ENCODE results near the gene DMKN.

The DMKN gene

DNA sequence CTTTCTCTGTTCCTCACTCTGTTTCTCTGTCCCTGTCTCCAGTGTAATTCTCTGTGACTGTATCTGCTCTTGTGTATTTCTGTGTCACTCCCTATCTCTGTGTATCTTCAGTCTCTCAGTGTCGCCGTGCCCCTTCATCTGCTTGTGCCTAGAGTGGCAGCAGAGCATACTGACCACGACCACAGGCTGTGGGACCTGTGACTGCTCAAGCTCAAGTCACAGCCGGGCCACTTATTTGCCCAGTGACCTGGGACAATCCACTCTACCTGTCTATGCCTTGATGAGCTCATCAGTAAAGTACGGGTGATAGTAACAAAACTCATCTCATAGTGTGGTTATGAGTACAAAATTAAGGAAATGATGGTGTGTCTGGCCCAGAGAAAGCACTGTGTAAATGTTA, 40.6 kb upstream of the DMKN start:
- Mint-ChIP-seq H3K27ac (no peak overlapping the region), H3K4me3 (no peak overlapping the region), H3K36me3 (peaks cover 15% of the 10 kb centered on the region), H3K9me3 (no peaks in the 10 kb centered on the region), H3K27me3 (peaks cover 29% of the 10 kb centered on the region), H3K4me1 (peaks cover 18% of the 10 kb centered on the region)
- ATAC-seq, result no peak

DNA sequence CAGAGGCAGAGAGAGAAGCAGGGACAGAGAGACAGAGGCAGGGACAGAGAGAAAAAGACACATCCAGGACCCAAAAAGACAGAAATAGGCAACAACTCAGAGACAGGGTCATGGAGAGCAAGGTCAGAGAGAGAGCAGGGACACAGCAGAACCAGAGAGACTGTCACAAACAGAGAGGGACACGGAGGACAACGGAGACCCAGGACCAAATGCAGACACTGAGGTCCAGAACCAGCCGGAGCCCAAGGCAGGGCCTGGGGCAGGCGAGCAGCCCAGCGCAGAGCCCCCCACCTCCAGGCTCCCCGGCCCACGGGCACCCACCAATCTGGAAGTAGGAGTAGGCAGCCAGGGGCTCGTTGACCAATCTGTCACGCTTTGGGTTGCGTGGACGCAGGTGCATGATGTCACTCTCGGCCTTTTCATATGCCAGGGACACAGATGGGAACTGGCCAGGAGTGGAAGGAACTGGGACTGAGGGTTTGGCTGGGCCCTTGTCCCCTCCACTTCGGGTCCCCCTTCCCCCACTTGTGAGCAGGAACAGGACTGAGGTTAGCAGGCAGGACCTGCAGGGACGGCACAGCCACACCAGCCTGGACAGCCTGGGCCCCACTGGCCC, 40.0 kb upstream of the DMKN start:
- peaks cover 26% of the 10 kb centered on the region for H3K27me3 Mint-ChIP-seq
- peaks cover 16% of the 10 kb centered on the region for H3K36me3 Mint-ChIP-seq
- no peak overlapping the region for H3K4me3 Mint-ChIP-seq
- no peak overlapping the region for H3K27ac Mint-ChIP-seq
- ATAC-seq, result peak; percentile 5
- H3K9me3 Mint-ChIP-seq, result no peaks in the 10 kb centered on the region
- H3K4me1 Mint-ChIP-seq, result peaks cover 22% of the 10 kb centered on the region

DNA sequence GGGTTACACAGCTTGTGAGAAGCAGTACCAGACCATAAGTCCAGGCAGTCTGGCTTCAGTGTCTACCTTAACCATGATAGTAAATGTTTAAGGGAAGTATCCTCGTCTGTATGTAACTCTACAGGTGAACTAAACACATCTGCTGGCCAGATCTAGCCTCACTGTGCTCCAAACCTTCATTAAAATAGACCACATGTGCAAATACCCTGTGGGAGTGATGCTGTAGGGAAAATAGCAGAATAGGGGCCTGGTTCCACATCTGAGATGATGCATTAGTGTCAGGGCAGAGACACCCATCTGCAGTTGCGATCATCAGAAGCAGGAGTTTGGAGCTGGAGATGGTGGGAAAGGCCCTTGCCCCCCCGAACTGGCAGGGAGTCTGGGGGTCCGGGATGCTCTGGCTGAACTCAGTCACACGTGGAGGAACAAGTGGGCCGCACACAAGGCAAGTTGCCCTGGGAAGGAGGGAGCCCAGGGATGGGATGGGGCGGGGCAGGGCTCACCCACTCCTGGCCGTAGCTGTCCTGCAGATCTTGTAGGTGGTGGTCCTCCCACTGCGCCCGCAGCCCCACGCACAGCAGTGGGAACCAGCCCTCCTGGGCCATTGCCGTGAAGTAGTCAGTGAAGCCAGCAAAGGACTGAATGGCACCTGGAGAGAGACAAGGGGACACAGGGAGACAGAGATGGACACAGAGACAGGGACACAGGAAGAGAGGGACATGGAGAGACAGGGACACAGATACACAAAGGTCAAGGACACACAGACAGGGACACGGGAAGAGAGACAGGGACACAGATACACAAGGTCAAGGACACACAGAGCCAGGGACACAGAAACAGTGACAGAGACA, 39.3 kb upstream of the DMKN start:
- Mint-ChIP-seq H3K27me3 (peaks cover 23% of the 10 kb centered on the region), H3K4me1 (peaks cover 22% of the 10 kb centered on the region), H3K4me3 (no peak overlapping the region), H3K36me3 (peaks cover 16% of the 10 kb centered on the region), H3K9me3 (no peaks in the 10 kb centered on the region), H3K27ac (no peak overlapping the region)
- no peak for ATAC-seq

DNA sequence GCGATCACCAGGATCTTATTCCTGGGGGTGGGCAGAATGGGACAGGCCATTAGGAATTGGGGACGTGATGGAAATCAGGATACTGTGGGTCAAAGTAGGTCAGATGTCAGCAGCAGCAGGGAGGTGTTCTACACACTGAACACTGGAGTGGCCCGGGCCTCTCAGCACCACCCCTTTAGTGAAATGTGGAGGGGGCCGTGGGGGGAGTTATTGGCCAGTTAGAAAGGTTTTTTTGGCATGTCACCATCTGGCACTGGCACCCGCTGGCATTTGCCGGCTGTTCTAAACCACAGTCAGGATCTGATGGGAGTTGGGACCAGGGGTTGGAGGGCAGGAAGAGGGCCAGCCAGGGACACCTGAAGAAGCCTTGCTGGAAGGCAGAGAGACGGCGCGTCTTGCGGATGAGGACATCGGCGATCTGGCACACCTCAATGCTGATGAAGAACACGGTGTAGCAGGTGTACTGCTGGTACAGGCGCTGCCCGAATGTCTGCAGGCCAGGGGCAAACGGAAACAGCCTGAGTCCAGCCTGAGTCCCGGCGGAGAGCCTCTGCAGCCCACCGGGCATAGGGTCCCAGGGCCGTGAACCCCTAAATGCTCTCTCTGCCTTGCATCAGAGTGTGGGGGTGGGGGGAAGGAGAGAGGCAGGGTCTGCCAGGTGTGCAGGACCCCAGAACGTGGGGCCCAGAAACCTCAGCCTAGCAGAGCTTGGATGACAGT, 37.8 kb upstream of the DMKN start:
- peaks cover 29% of the 10 kb centered on the region for H3K4me1 Mint-ChIP-seq
- H3K27me3 Mint-ChIP-seq, result peaks cover 10% of the 10 kb centered on the region
- no peak overlapping the region for H3K4me3 Mint-ChIP-seq
- no peak for ATAC-seq
- no peak overlapping the region for H3K27ac Mint-ChIP-seq
- H3K9me3 Mint-ChIP-seq, result no peaks in the 10 kb centered on the region
- peaks cover 22% of the 10 kb centered on the region for H3K36me3 Mint-ChIP-seq

DNA sequence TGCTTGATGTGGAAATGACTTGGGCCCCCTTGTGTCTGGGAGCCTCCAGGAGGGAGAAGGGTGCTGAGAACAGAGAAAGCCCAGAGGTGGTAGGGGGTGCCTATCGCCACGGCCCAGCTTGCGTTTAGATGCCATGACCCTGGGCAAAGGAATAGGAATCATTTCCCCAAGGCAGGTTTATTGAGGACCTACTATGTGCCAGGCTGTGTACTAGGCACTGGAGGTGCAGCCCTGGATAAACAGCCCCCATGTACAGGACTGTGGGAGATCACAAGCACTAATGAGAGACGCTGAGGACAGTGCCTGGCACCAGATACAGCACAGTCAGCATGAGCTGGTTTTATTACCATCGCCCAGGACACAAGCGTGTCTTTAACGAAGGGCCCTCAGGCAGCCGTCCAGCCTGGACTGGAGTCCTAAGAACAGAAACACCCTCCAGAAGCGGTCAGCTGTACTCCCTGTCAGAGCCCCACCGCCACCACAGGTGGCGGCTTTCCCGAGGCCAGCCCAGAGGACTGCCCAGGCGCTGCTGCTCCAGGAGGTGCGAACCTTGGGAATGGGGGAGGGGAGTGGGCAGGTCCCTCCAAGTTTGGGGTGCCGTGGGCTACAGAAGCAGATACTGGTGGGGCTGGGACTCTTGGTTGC, 36.6 kb upstream of the DMKN start:
- no peak overlapping the region for H3K27ac Mint-ChIP-seq
- ATAC-seq, result no peak
- no peak overlapping the region for H3K4me3 Mint-ChIP-seq
- no peaks in the 10 kb centered on the region for H3K27me3 Mint-ChIP-seq
- no peaks in the 10 kb centered on the region for H3K9me3 Mint-ChIP-seq
- H3K4me1 Mint-ChIP-seq, result peaks cover 32% of the 10 kb centered on the region
- H3K36me3 Mint-ChIP-seq, result peaks cover 22% of the 10 kb centered on the region

DNA sequence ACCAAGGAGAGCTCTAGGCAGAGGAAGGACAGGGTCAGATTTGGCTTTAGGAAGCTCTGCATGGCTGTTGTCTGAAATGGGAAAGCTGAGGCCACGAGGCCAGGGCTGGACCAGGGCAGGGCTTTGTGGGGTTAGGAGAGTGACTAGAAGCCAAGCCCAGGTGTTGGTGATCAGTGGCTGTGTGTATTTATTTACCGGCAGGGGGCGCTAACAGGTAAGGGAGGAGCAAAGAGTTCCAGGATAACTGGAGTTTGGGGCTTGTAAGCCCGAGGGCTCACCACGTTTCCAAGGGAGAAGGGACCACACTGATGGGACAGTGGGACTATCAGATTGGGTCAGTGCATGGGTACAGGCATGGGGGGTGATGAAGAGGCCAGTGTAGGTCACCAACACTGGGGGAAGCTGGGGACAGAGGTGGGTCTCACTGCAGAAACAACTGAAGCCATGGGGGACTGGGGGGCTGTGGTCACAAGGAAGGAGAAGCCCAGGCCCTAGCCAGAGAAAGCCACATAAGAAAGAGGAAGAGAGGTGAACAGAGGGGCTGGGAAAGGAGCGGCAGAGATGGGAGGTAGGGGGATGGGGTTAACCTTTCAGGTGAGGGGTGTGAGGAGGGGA, 35.8 kb upstream of the DMKN start:
- Mint-ChIP-seq H3K27me3 (no peaks in the 10 kb centered on the region), H3K27ac (no peak overlapping the region), H3K4me3 (no peak overlapping the region), H3K9me3 (no peaks in the 10 kb centered on the region), H3K4me1 (peaks cover 39% of the 10 kb centered on the region), H3K36me3 (peaks cover 22% of the 10 kb centered on the region)
- ATAC-seq, result no peak

DNA sequence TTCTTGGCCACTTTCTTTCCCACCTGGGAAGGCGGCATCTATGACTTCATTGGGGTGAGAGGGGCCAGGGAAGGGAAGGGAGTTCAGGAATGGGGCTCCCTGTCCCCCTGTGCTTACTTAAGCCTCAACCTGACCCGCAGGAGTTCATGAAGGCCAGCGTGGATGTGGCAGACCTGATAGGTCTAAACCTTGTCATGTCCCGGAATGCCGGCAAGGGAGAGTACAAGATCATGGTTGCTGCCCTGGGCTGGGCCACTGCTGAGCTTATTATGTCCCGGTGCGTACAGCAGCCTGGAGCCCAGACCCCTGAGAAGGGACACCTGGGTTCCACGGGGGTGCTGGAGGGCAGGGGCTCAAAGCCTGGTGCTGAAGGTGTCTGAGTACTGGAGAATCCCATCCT, 33.1 kb upstream of the DMKN start:
- peak overlapping the region; percentile 94 for H3K27ac Mint-ChIP-seq
- ATAC-seq, result no peak
- no peaks in the 10 kb centered on the region for H3K9me3 Mint-ChIP-seq
- H3K4me1 Mint-ChIP-seq, result peaks cover 42% of the 10 kb centered on the region
- H3K4me3 Mint-ChIP-seq, result peak overlapping the region; percentile 96
- peaks cover 22% of the 10 kb centered on the region for H3K36me3 Mint-ChIP-seq
- H3K27me3 Mint-ChIP-seq, result no peaks in the 10 kb centered on the region

DNA sequence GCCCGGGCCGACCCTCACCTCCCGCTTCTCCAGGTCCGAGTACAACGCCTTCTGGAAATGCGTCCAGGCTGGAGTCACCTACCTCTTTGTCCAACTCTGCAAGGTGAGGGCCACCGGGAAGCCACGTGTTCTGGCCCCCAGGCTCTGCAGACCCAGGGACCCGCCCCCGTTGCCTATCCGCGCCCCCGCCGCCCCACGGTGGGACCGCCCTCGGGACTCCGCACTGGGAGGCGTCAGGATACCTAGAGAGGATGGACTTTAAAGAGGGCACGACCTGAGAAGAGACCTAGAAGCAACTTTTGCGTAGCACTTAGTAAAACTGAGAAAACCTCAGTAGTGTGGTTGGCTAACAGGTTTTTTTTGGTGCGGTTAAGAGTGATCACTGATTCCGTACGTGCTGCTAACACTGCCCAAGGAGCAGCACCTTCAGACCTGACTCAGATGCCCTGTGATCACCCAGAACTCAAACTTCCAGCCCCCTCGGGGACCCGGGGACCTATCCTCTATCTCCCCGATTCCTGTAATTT, 32.5 kb upstream of the DMKN start:
- H3K36me3 Mint-ChIP-seq, result peaks cover 19% of the 10 kb centered on the region
- peak; percentile 74 for ATAC-seq
- peak overlapping the region; percentile 96 for H3K4me3 Mint-ChIP-seq
- peak overlapping the region; percentile 94 for H3K27ac Mint-ChIP-seq
- H3K4me1 Mint-ChIP-seq, result peaks cover 43% of the 10 kb centered on the region
- no peaks in the 10 kb centered on the region for H3K9me3 Mint-ChIP-seq
- H3K27me3 Mint-ChIP-seq, result no peaks in the 10 kb centered on the region

DNA sequence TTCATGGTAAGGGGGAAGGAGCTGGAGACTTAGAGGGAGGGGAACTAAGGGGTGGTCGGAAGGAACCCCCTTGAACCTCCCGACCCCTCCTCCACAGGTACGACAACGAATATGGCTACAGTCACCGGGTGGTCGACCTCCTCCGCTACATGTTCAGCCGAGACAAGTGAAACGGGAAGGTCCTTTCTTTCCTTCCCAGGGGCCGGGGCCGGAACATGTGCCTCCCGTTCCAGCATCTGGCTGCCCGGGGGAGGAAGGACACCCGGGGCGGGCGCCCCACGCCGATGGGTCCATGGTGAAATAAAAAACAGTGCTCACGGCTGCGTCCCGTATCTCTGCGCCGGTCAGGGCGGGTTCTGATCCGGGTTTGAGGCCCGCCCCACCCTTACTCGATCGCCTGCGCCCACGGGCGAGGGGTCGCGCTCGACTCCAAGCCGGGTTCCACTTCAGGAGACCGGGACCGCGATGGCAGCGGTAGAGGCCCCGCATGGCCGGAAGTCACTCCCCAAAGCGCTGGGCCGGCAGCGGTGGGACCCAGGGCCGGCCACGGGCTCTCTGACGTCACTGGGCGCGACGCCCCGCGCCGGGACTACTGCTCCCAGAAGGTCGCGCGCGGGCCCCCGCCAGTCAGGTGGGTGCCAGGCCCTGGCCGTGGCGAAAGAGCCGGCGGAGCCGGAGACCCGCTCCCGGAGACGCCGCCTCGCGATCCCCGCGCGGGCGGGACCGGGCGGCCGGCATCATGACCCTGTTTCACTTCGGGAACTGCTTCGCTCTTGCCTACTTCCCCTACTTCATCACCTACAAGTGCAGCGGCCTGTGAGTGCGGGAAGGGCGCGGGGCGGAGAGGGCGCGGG, 31.8 kb upstream of the DMKN start, which contains the start of gene TMEM147:
Gene TMEM147, plus strand, starts transcription at position 626 of the 854 bp plus-strand sequence. Its CDS starts 114 bp downstream, at position 740.
- Mint-ChIP-seq H3K27me3 (no peaks in the 10 kb centered on the region), H3K27ac (peak within 1 kb of the TSS; percentile 94), H3K36me3 (peaks cover 12% of the 10 kb centered on the region), H3K4me3 (peak within 1 kb of the TSS; percentile 96), H3K9me3 (no peaks in the 10 kb centered on the region), H3K4me1 (peaks cover 50% of the 10 kb centered on the region)
- peak; percentile 96 for ATAC-seq

DNA sequence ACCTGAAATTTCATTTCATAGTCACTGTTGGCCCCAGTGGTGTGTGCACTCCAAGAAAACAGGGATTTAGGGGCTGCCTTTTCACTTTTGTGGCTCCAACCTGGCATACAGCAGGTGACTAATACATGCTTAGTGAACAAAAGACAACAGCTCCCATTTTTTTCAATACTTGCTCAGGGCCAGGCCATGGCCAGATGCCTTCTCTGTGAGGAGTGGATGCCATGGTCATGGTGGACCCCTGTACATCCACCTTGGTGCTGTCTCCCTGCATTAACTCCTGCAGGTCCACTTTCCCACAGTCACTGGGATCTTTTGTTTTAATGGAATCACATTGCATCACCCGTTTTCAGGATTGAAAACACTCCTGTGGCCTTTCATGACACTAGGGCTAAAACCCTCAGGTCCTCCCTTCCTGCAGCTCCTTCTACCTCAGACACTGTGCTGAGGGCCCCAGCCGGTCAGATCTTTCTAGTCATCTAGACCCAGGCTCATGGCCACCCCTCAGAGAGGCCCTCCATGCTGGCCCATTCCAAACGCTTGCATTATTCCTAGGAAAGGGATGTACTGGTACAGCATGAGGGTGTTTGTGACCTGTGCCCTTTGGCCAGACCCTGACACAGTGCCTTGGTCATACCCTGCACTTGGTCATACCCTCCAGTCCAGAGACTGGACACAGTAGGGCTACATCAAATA, 30.8 kb upstream of the DMKN start:
- ATAC-seq, result no peak
- H3K4me3 Mint-ChIP-seq, result peak overlapping the region; percentile 96
- peak overlapping the region; percentile 94 for H3K27ac Mint-ChIP-seq
- peaks cover 9% of the 10 kb centered on the region for H3K36me3 Mint-ChIP-seq
- peaks cover 57% of the 10 kb centered on the region for H3K4me1 Mint-ChIP-seq
- H3K9me3 Mint-ChIP-seq, result no peaks in the 10 kb centered on the region
- no peaks in the 10 kb centered on the region for H3K27me3 Mint-ChIP-seq

DNA sequence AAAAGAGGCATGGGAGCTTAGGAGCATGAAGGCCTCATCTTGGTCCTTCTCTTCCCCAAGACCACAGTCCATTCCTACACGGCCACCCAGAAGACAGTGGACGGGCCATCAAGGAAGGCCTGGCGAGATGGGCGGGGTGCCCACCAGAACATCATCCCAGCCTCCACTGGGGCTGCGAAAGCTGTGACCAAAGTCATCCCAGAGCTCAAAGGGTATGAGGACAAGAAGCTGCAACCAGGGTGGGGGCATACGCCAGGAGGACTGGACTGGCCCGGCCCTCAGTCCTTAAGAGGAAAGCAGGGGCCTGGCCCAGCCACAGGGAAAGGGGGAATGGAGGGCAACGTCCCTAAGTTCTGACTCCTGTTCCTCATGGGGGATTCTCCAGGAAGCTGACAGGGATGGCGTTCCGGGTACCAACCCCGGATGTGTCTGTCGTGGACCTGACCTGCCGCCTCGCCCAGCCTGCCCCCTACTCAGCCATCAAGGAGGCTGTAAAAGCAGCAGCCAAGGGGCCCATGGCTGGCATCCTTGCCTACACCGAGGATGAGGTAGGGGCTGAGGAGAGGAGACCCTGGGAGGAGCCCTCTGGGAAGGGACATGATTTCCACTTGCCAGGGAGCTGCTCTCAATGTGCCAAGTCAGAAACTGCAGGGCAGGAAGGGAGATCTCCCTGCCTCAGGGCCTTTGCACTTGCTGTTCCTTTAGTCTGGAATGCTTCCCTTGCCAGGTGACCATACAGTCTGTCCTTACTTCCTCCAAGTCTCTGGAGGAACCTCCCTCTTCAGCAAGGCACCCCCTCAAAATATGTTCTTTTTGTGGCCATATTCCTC, 30.0 kb upstream of the DMKN start:
- H3K9me3 Mint-ChIP-seq, result no peaks in the 10 kb centered on the region
- no peaks in the 10 kb centered on the region for H3K27me3 Mint-ChIP-seq
- no peak overlapping the region for H3K27ac Mint-ChIP-seq
- H3K4me1 Mint-ChIP-seq, result peaks cover 50% of the 10 kb centered on the region
- H3K36me3 Mint-ChIP-seq, result peaks cover 6% of the 10 kb centered on the region
- no peak for ATAC-seq
- H3K4me3 Mint-ChIP-seq, result no peak overlapping the region

DNA sequence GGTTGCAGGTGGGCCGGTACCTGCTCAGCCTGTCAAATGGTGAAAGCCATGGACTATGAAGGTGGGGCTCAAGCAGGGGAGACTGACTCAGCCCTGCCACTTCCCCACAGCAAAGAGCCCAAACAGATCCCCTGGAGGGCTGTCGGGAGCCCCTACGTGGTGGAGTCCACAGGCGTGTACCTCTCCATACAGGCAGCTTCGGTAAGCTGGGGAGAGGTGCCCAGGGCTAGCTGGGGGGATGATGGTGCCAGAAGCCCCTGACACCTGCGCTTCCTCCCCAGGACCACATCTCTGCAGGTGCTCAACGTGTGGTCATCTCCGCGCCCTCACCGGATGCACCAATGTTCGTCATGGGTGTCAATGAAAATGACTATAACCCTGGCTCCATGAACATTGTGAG, 28.8 kb upstream of the DMKN start:
- peaks cover 5% of the 10 kb centered on the region for H3K36me3 Mint-ChIP-seq
- no peaks in the 10 kb centered on the region for H3K9me3 Mint-ChIP-seq
- no peaks in the 10 kb centered on the region for H3K27me3 Mint-ChIP-seq
- H3K4me3 Mint-ChIP-seq, result no peak overlapping the region
- ATAC-seq, result no peak
- H3K27ac Mint-ChIP-seq, result no peak overlapping the region
- H3K4me1 Mint-ChIP-seq, result peaks cover 42% of the 10 kb centered on the region
